Erythroblast (primary cell): Measurements from ENCODE around the gene TRPM4.
"Not testable (repeated sequence)": the region's sequence is repeated elsewhere in the genome, so short reads cannot be mapped to it uniquely, and the experiment has no call there.

Experiments
- GATA1 ChIP-seq: IDR thresholded peaks from 2 replicates; pipeline ENCODE4 v1.6.1; 2011; ENCODE audit warnings: low read depth, mild to moderate bottlenecking, control low read depth, low read length, moderate library complexity
- POLR2A ChIP-seq: IDR thresholded peaks from 2 replicates; pipeline ENCODE4 v1.6.1; 2011; ENCODE audit warnings: mild to moderate bottlenecking, low read length

- not testable (repeated sequence) for TF ChIP-seq POLR2A, GATA1
Observed at GRCh38 chr19:49127225-49127624, 30.4 kb upstream of the TRPM4 start.
